PC-3 (cell line): ENCODE data around the gene HOXB1. TPM values are rescaled to one million over a fixed set of nuclear protein-coding genes. Genes with fewer than 3 reads are reported as not detected.

Experiments
- ATAC-seq: fragments of 200-7000 bp; cut with Tn5 transposase; 2 replicates; pipeline ENCODE4 v1.9.1; 2020; ENCODE audit warnings: mild to moderate bottlenecking, moderate library complexity
- BruUV-seq: library from RNA; stranded (reverse); fragments of 400-500 nt; replicated peaks from 2 replicates; lab custom pipeline; 2021; lab: Mats Ljungman, UMichigan
- CTCF ChIA-PET: fragments of 300-600 bp; sonication (Branson Sonifier 250); formaldehyde crosslinking; loops from one replicate; lab custom pipeline; 2022; ENCODE audit warnings: antibody characterized with exemption; lab: Charles Lee
- POLR2A ChIA-PET: fragments of 300-600 bp; sonication (Branson Sonifier 250); formaldehyde crosslinking; loops from one replicate; lab custom pipeline; 2022; ENCODE audit warnings: antibody characterized with exemption; ENCODE audit not compliant: unreplicated experiment; lab: Charles Lee
- DNase-seq: peaks from one replicate; pipeline ENCODE4 v3.0.0-alpha.2; 2015
- H2AFZ ChIP-seq: fragments of 300-600 bp; sonication (generic); 2 replicates; pipeline ENCODE4 v1.6.0; 2016; ENCODE audit warnings: antibody characterized with exemption, low read length
- H3F3A ChIP-seq: fragments of 300-600 bp; sonication (generic); one replicate; pipeline ENCODE4 v1.6.0; 2017; ENCODE audit warnings: antibody characterized with exemption, low read length, control low read depth, mild to moderate bottlenecking; ENCODE audit not compliant: unreplicated experiment
- H3K27ac ChIP-seq: fragments of 300-600 bp; sonication (generic); 2 replicates; pipeline ENCODE4 v1.5.1; 2016; ENCODE audit warnings: mild to moderate bottlenecking, low read length
- H3K27me3 ChIP-seq: fragments of 300-600 bp; sonication (generic); 2 replicates; pipeline ENCODE4 v1.6.1; 2016; ENCODE audit warnings: low read length, mixed read lengths
- H3K36me3 ChIP-seq: fragments of 300-600 bp; sonication (generic); 2 replicates; pipeline ENCODE4 v1.6.1; 2016; ENCODE audit warnings: low read depth, mixed run types, low read length, mixed read lengths
- H3K4me1 ChIP-seq: fragments of 300-600 bp; sonication (generic); 2 replicates; pipeline ENCODE4 v1.5.1; 2016; ENCODE audit warnings: low read length; ENCODE audit not compliant: insufficient read depth
- H3K4me2 ChIP-seq: fragments of 300-600 bp; sonication (generic); 2 replicates; pipeline ENCODE4 v1.6.0; 2016; ENCODE audit warnings: low read length
- H3K4me3 ChIP-seq: fragments of 300-600 bp; sonication (generic); 2 replicates; pipeline ENCODE4 v1.5.1; 2016; ENCODE audit warnings: mild to moderate bottlenecking, low read length, mixed read lengths
- H3K79me2 ChIP-seq: fragments of 300-600 bp; sonication (generic); 2 replicates; pipeline ENCODE4 v1.6.1; 2017; ENCODE audit warnings: low read length, mixed read lengths
- H3K9ac ChIP-seq: fragments of 300-600 bp; sonication (generic); 2 replicates; pipeline ENCODE4 v1.6.0; 2016; ENCODE audit warnings: mild to moderate bottlenecking, low read length
- H3K9me2 ChIP-seq: fragments of 300-600 bp; sonication (generic); replicated peaks from 2 replicates; pipeline ENCODE4 v1.6.1; 2016; ENCODE audit warnings: mixed run types, low read length, mixed read lengths
- H3K9me3 ChIP-seq: fragments of 300-600 bp; sonication (generic); 2 replicates; pipeline ENCODE4 v1.6.1; 2016; ENCODE audit warnings: low read length, mixed read lengths
- H4K20me1 ChIP-seq: fragments of 300-600 bp; sonication (generic); 2 replicates; pipeline ENCODE4 v1.6.1; 2016; ENCODE audit warnings: low read length, mixed read lengths
- EZH2 ChIP-seq: fragments of 300-600 bp; sonication (generic); IDR thresholded peaks from one replicate; pipeline ENCODE4 v1.6.1; 2017; ENCODE audit warnings: antibody characterized with exemption, mild to moderate bottlenecking, low read length; ENCODE audit not compliant: unreplicated experiment
- EZH2phosphoT487 ChIP-seq: fragments of 300-600 bp; sonication (generic); IDR thresholded peaks from 2 replicates; pipeline ENCODE4 v1.6.1; 2018; ENCODE audit warnings: mild to moderate bottlenecking, antibody characterized with exemption, low read length, borderline replicate concordance
- intact Hi-C: fragments of 100-400 bp; cut with micrococcal nuclease; formaldehyde crosslinking; loops from 2 replicates; pipeline ENCODE4 v1.9.0; 2023
- total RNA-seq: library from RNA; depleted of rRNA; stranded (reverse); fragments of >200 nt; gene quantifications from 2 replicates; pipeline ENCODE4 v1.2.3, GENCODE V29; 2014
- TF ChIP-seq, protein P1 (sequence below): fragments of 300-600 bp; sonication (generic); conservative IDR thresholded peaks from 2 replicates; pipeline ENCODE4 v1.5.1; 2017; ENCODE audit warnings: antibody characterized with exemption, low read depth, mild to moderate bottlenecking, low read length

Gene HOXB1
- total RNA-seq, 1 experiment from 2014 or later: not detected

GRCh38 chr17:48559840-48560817 is 29.3 kb upstream of the HOXB1 start:
- BruUV-seq: no TSS peak
- ATAC-seq (no peak), DNase-seq (no peak)
- ChIA-PET CTCF (no interaction called here), POLR2A (no interaction called here)
- no peaks in the 10 kb centered on the region for H3K79me2 ChIP-seq
- H3K9ac ChIP-seq: no peak overlapping the region
- no peaks in the 10 kb centered on the region for H3F3A ChIP-seq
- H3K4me2 ChIP-seq: no peak overlapping the region
- H3K27ac ChIP-seq: no peak overlapping the region
- H3K36me3 ChIP-seq: no peaks in the 10 kb centered on the region
- H3K9me3 ChIP-seq: no peaks in the 10 kb centered on the region
- no peaks in the 10 kb centered on the region for H4K20me1 ChIP-seq
- no peak for TF ChIP-seq EZH2
- no peak for TF ChIP-seq EZH2phosphoT487
- TF ChIP-seq, protein P1, sequence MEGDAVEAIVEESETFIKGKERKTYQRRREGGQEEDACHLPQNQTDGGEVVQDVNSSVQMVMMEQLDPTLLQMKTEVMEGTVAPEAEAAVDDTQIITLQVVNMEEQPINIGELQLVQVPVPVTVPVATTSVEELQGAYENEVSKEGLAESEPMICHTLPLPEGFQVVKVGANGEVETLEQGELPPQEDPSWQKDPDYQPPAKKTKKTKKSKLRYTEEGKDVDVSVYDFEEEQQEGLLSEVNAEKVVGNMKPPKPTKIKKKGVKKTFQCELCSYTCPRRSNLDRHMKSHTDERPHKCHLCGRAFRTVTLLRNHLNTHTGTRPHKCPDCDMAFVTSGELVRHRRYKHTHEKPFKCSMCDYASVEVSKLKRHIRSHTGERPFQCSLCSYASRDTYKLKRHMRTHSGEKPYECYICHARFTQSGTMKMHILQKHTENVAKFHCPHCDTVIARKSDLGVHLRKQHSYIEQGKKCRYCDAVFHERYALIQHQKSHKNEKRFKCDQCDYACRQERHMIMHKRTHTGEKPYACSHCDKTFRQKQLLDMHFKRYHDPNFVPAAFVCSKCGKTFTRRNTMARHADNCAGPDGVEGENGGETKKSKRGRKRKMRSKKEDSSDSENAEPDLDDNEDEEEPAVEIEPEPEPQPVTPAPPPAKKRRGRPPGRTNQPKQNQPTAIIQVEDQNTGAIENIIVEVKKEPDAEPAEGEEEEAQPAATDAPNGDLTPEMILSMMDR: no peak
- H3K27me3 ChIP-seq: no peaks in the 10 kb centered on the region
- H3K4me1 ChIP-seq: peaks cover 19% of the 10 kb centered on the region
- no peaks in the 10 kb centered on the region for H3K9me2 ChIP-seq
- intact Hi-C loops: loop anchor here (5.0 kb wide), 1 partner anchor 63 kb away; no protein-coding TSS in a partner anchor
- H3K4me3 ChIP-seq: no peak overlapping the region
- H2AFZ ChIP-seq: no peak overlapping the region

DNA sequence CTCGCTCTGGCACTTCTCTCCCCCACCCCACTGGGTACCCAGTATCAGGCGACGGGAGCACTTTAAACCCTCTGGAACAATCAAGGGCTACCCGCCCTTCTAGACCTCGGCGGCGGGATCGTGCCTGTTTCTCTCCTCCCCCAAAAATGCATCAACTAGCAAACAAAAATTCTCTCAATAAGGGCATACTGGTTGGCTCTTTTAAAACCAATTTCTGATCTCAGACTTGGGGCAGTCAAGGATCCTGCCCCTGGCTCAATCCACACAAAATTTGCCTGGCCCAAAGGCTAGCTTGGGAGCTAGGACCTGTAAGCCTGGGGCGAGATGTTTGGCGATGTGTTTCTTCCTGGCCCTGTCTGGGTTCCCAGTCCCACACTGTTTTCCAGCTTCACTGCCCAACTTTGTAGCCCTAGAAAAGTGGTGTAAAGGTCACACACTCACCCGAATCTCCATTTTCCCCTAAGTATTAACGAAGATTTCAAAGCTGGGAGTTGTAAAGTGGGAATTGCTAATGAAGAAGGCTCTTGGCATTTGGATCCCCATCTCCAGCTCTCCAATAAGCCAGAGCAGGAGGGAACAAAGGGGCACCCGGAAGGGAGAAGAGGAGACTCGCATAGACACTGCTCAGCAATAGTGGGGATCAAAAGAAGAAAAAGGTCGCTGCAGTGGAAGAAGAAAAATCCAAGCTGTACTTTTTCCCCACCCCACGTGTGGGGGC is 28.5 kb upstream of the HOXB1 start:
- Histone ChIP-seq H3K9me3 (no peaks in the 10 kb centered on the region), H2AFZ (no peak overlapping the region), H3K4me3 (no peak overlapping the region), H3F3A (no peaks in the 10 kb centered on the region), H4K20me1 (no peaks in the 10 kb centered on the region), H3K9me2 (no peaks in the 10 kb centered on the region), H3K4me1 (peaks cover 25% of the 10 kb centered on the region), H3K79me2 (no peaks in the 10 kb centered on the region; the same call in 1 of the 2 replicates), H3K27ac (no peak overlapping the region), H3K27me3 (no peaks in the 10 kb centered on the region), H3K9ac (no peak overlapping the region), H3K36me3 (no peaks in the 10 kb centered on the region), H3K4me2 (no peak overlapping the region)
- no peak for TF ChIP-seq EZH2
- TF ChIP-seq EZH2phosphoT487: no peak
- TF ChIP-seq, protein P1: no peak
- no TSS peak for BruUV-seq
- intact Hi-C loops: loop anchor here (5.0 kb wide), 1 partner anchor 62 kb away; no protein-coding TSS in a partner anchor
- POLR2A ChIA-PET: no interaction called here
- ATAC-seq (no peak), DNase-seq (no peak)
- CTCF ChIA-PET: no interaction called here
